ENCODE results near the gene NINJ2. TPM values are rescaled to one million over a fixed set of nuclear protein-coding genes. Genes with fewer than 3 reads are reported as not detected.

Gene NINJ2
- total and polyA plus RNA-seq, 3 experiments from 2014 or later: 3.3 to 47.1 (median 4.2) TPM

DNA sequence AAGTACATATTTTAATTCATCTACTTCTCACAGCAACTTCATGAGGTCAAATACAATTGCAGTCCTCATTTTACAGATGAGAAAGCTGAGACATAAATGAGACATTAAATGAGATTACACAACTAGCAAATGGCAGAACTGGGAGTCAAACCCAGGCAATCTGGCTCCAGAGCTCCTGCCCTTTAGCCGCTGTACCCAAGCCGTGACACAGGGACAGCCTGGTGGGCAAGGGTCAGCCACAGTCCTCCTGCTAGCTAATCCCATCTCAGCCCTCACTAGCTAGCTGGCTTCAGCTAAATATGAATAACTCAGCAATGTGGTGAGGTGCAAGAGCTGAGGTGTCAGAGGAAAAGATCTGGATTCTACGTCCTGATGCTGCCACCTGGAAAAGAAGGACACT, 54.8 kb downstream of the NINJ2 start:
- Histone ChIP-seq H3K4me1 (ENCODE audit: insufficient read depth, low read length) (peaks cover 16% of the 10 kb centered on the region), H3K9me3 (ENCODE audit: low read length) (no peaks in the 10 kb centered on the region), H3K27ac (ENCODE audit: low read depth, low read length) (no peak overlapping the region), H3K27me3 (ENCODE audit: insufficient read depth, low read length, poor library complexity, severe bottlenecking) (no peaks in the 10 kb centered on the region), H3K4me3 (ENCODE audit: low read length) (no peak overlapping the region), H3K36me3 (ENCODE audit: insufficient read depth, low read length) (no peaks in the 10 kb centered on the region)
- POLR2A ChIA-PET: no interaction called here
- H3K27ac Mint-ChIP-seq: no peak overlapping the region
- no peaks in the 10 kb centered on the region for H3K27me3 Mint-ChIP-seq
- H3K4me1 Mint-ChIP-seq: peaks cover 25 to 37% (median 25%) of the 10 kb centered on the region in 3 donors
- CTCF ChIA-PET: interaction anchor here (0.8 to 2.1 kb wide), 4 partner anchors 32 to 352 kb away, joined by 3 to 13 read pairs (median 4); partner anchors contain the start of gene WNK1
- DNase-seq: no peak
- H3K4me3 Mint-ChIP-seq: no peak overlapping the region
- H3K9me3 Mint-ChIP-seq: no peaks in the 10 kb centered on the region
- peaks cover 0 to 2% (median 0%) of the 10 kb centered on the region in 3 donors for H3K36me3 Mint-ChIP-seq

DNA sequence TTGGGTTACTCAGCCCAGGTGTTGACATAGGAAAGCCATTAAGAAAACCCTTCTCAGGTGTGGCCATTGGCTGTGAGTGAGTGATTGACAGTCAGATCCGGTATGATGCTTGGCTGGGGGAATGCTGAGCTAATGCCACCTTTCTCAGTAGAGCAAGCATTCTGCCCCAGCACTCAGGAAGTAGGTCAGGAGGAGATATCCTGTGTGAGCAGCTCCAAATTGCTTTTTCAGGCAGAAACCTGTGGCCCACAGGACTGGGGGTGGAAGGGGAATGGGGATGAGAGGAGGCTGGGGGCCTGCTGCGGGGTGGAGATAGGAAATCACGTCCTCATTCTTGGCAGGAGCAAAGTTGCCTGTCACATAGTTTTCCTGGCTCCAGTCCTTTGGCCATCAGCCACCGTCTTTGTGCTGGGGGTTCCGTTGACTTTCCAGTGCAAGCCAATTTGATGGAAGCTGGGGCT, 55.7 kb downstream of the NINJ2 start:
- H3K4me1 Mint-ChIP-seq: peaks cover 25 to 37% (median 25%) of the 10 kb centered on the region in 3 donors
- H3K27ac Mint-ChIP-seq: peak overlapping the region in 2 of 8 donors; percentile 27 to 59
- Histone ChIP-seq H3K27ac (ENCODE audit: low read depth, low read length) (no peak overlapping the region), H3K4me3 (ENCODE audit: low read length) (no peak overlapping the region), H3K27me3 (ENCODE audit: insufficient read depth, low read length, poor library complexity, severe bottlenecking) (no peaks in the 10 kb centered on the region), H3K9me3 (ENCODE audit: low read length) (no peaks in the 10 kb centered on the region), H3K36me3 (ENCODE audit: insufficient read depth, low read length) (no peaks in the 10 kb centered on the region), H3K4me1 (ENCODE audit: insufficient read depth, low read length) (peaks cover 16% of the 10 kb centered on the region)
- H3K36me3 Mint-ChIP-seq: peaks cover 0 to 2% (median 0%) of the 10 kb centered on the region in 3 donors
- POLR2A ChIA-PET: no interaction called here
- no peak overlapping the region for H3K4me3 Mint-ChIP-seq
- no peak for DNase-seq
- H3K9me3 Mint-ChIP-seq: no peaks in the 10 kb centered on the region
- CTCF ChIA-PET: interaction anchor here (1.7 to 2.1 kb wide), 2 partner anchors 32 to 144 kb away, joined by 6 to 13 read pairs; partner anchors contain the start of gene WNK1
- H3K27me3 Mint-ChIP-seq: no peaks in the 10 kb centered on the region

DNA sequence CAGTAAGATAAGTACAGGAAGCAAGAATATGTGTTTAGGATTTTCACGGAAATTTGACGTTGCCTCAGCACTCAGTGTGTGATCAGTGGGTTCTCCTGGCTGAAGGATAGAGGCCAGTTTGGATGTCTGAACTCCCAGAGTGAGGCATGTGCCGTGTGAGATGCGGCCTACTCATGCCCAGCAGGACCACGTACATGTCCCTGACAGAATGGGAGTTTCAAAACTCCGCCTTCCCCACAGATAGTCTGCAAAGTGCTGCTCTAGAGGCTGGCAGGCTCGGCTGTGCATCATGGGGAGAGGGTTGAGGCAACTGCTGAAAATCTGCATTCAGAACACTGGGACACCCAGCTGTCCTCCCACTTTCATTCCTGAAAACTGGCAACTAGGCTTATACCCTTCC, 58.3 kb downstream of the NINJ2 start:
- no peak overlapping the region for H3K4me3 Mint-ChIP-seq
- H3K4me1 Mint-ChIP-seq: peaks cover 14 to 20% (median 15%) of the 10 kb centered on the region in 3 donors
- POLR2A ChIA-PET: no interaction called here
- H3K27me3 Mint-ChIP-seq: no peaks in the 10 kb centered on the region
- H3K9me3 Mint-ChIP-seq: no peaks in the 10 kb centered on the region
- H3K9me3 ChIP-seq (ENCODE audit: low read length): no peaks in the 10 kb centered on the region
- peaks cover 10% of the 10 kb centered on the region for H3K4me1 ChIP-seq (ENCODE audit: insufficient read depth, low read length)
- no peak overlapping the region for H3K27ac Mint-ChIP-seq
- H3K27me3 ChIP-seq (ENCODE audit: insufficient read depth, low read length, poor library complexity, severe bottlenecking): no peaks in the 10 kb centered on the region
- DNase-seq: no peak
- no peaks in the 10 kb centered on the region for H3K36me3 ChIP-seq (ENCODE audit: insufficient read depth, low read length)
- CTCF ChIA-PET: interaction anchor here (0.8 to 1.5 kb wide), 3 partner anchors 35 to 209 kb away, joined by 3 to 5 read pairs (median 3); no protein-coding TSS in a partner anchor
- H3K27ac ChIP-seq (ENCODE audit: low read depth, low read length): no peak overlapping the region
- H3K4me3 ChIP-seq (ENCODE audit: low read length): no peak overlapping the region
- H3K36me3 Mint-ChIP-seq: peaks cover 0 to 2% (median 0%) of the 10 kb centered on the region in 3 donors

DNA sequence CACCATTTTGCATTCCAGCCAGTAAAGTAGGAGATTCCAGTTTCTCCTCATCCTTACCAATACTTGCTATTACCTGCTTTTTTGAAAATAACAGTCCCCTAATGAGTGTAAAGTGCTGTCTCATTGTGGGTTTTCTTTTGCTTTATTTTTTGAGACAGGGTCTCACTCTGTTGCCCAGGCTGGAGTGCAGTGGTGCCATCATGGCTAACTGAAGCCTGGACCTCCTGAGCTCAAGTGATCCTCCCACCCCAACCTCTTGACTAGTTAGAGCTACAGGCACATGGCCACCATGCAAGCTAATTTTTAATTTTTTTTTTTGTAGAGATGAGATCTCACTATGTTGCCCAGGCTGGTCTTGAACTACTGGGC, 60.6 kb downstream of the NINJ2 start:
- H3K36me3 ChIP-seq (ENCODE audit: insufficient read depth, low read length): no peaks in the 10 kb centered on the region
- ChIA-PET POLR2A (no interaction called here), CTCF (interaction anchor here (1.1 to 1.6 kb wide), 2 partner anchors 27 to 148 kb away, joined by 3 to 4 read pairs; no protein-coding TSS in a partner anchor)
- H3K27me3 Mint-ChIP-seq: no peaks in the 10 kb centered on the region
- H3K27me3 ChIP-seq (ENCODE audit: insufficient read depth, low read length, poor library complexity, severe bottlenecking): no peaks in the 10 kb centered on the region
- H3K27ac Mint-ChIP-seq: peak overlapping the region in 1 of 8 donors; percentile 16
- H3K9me3 ChIP-seq (ENCODE audit: low read length): no peaks in the 10 kb centered on the region
- H3K27ac ChIP-seq (ENCODE audit: low read depth, low read length): no peak overlapping the region
- no peak for DNase-seq
- peaks cover 6 to 13% (median 7%) of the 10 kb centered on the region in 3 donors for H3K4me1 Mint-ChIP-seq
- peaks cover 0 to 2% (median 0%) of the 10 kb centered on the region in 3 donors for H3K36me3 Mint-ChIP-seq
- peaks cover 6% of the 10 kb centered on the region for H3K4me1 ChIP-seq (ENCODE audit: insufficient read depth, low read length)
- H3K9me3 Mint-ChIP-seq: no peaks in the 10 kb centered on the region
- H3K4me3 ChIP-seq (ENCODE audit: low read length): no peak overlapping the region
- H3K4me3 Mint-ChIP-seq: no peak overlapping the region

DNA sequence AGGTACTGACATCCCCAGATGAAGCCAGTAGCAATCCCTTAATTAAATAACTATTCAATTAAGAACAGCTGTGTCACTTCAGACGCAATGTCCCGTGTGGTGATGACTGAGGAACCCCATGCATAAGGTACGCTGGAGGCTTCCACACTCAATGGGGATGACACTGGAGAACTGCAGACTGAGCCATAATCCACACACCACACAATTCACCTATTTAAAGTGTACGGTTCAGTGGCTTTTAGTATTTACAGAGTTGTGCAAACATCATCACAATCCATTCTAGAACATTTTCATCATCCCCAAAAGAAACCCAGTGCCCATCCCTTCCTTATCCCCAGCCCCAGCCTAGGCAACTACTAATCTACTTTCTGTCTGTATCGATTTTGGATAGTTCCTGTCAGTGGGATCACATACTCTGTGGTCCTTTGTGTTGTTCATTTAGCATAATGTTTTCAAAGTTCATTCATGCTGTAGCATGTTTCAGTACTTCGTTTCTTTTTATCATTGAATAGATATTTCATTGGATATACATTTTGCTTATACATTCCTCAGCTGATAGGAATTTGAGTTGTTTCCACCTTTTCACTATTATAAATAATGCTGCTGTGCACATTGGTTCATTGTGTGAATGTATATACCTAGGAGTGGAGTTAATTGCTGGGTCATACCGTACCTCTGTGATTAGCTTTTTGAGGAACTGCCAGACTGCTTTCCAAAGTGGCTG, 61.1 kb downstream of the NINJ2 start:
- H3K4me3 ChIP-seq (ENCODE audit: low read length): no peak overlapping the region
- H3K27ac ChIP-seq (ENCODE audit: low read depth, low read length): no peak overlapping the region
- no peak for DNase-seq
- H3K36me3 ChIP-seq (ENCODE audit: insufficient read depth, low read length): no peaks in the 10 kb centered on the region
- Mint-ChIP-seq H3K36me3 (peaks cover 0 to 2% (median 0%) of the 10 kb centered on the region in 3 donors), H3K27ac (no peak overlapping the region), H3K9me3 (no peaks in the 10 kb centered on the region), H3K27me3 (no peaks in the 10 kb centered on the region), H3K4me3 (no peak overlapping the region), H3K4me1 (peaks cover under 1 to 7% (median 1%) of the 10 kb centered on the region in 3 donors)
- CTCF ChIA-PET: interaction anchor here (1.1 kb wide), 1 partner anchor 26 kb away, joined by 3 read pairs; no protein-coding TSS in a partner anchor
- H3K27me3 ChIP-seq (ENCODE audit: insufficient read depth, low read length, poor library complexity, severe bottlenecking): no peaks in the 10 kb centered on the region
- POLR2A ChIA-PET: no interaction called here
- peaks cover under 1% of the 10 kb centered on the region for H3K4me1 ChIP-seq (ENCODE audit: insufficient read depth, low read length)
- no peaks in the 10 kb centered on the region for H3K9me3 ChIP-seq (ENCODE audit: low read length)

DNA sequence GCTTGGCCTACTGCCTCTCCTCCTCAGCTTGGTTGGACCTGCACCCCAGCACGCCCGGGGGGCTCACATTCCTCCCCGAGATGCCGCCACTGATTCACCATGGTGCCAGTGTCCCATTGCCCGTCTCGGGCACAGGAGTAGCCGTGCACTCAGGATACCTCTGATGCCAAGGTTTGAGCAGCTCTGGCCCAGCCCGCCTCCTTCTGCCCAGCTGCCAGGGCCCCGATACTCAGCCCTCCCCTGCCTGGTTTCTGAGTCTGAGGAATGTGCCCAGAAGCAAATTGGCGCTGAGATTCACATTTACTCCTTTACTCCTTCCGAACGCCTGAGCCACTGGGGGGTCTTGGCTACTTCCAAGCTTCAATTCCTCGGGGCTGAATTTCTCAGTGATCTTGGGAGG, 63.5 kb downstream of the NINJ2 start:
- ChIA-PET CTCF (interaction anchor here (0.7 kb wide), 1 partner anchor 151 kb away, joined by 4 read pairs; no protein-coding TSS in a partner anchor), POLR2A (no interaction called here)
- Mint-ChIP-seq H3K4me1 (no peaks in the 10 kb centered on the region), H3K9me3 (no peaks in the 10 kb centered on the region), H3K36me3 (peaks cover 0 to 6% (median 0%) of the 10 kb centered on the region in 3 donors), H3K27ac (no peak overlapping the region), H3K4me3 (no peak overlapping the region), H3K27me3 (no peaks in the 10 kb centered on the region)
- Histone ChIP-seq H3K27me3 (ENCODE audit: insufficient read depth, low read length, poor library complexity, severe bottlenecking) (no peaks in the 10 kb centered on the region), H3K36me3 (ENCODE audit: insufficient read depth, low read length) (no peaks in the 10 kb centered on the region), H3K27ac (ENCODE audit: low read depth, low read length) (no peak overlapping the region), H3K4me1 (ENCODE audit: insufficient read depth, low read length) (no peaks in the 10 kb centered on the region), H3K9me3 (ENCODE audit: low read length) (no peaks in the 10 kb centered on the region), H3K4me3 (ENCODE audit: low read length) (no peak overlapping the region)
- no peak for DNase-seq

DNA sequence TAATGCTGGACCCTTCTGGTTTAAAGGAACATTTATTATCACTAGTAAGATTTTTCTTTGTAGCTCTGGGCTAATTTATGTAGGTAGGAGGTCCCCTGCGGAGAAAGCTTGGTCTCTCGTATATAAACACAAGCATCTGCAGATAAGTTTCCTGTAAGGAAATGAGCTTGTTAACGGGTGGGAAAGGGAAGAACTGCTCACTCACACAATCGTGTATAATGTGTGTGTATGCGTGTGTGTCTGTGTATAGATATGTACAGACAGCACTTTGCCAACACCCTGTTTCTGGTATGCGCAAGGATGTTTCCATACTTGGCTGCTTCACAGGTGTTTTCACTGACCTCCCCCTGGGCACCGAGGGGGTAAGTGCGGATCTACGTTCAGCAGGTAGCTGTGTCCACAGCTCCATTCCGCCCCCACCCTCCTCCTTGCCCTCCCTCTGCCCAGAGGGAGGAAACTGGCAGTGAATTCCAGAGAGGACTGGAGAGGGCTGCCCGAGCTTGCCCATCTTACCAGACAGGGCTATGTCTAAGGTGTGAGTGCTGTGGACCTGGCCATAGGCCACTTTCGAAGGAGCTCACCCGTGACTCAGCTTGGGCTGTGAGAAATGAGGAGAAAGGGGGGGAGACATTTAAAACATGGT, 65.2 kb downstream of the NINJ2 start:
- Histone ChIP-seq H3K27me3 (ENCODE audit: insufficient read depth, low read length, poor library complexity, severe bottlenecking) (no peaks in the 10 kb centered on the region), H3K9me3 (ENCODE audit: low read length) (no peaks in the 10 kb centered on the region), H3K4me1 (ENCODE audit: insufficient read depth, low read length) (no peaks in the 10 kb centered on the region), H3K36me3 (ENCODE audit: insufficient read depth, low read length) (no peaks in the 10 kb centered on the region), H3K27ac (ENCODE audit: low read depth, low read length) (no peak overlapping the region), H3K4me3 (ENCODE audit: low read length) (no peak overlapping the region)
- Mint-ChIP-seq H3K4me1 (peaks cover 0 to 6% (median 0%) of the 10 kb centered on the region in 3 donors), H3K36me3 (peaks cover 0 to 3% (median 0%) of the 10 kb centered on the region in 3 donors), H3K9me3 (no peaks in the 10 kb centered on the region), H3K4me3 (no peak overlapping the region), H3K27me3 (no peaks in the 10 kb centered on the region), H3K27ac (peak overlapping the region in 1 of 8 donors; percentile 82)
- POLR2A ChIA-PET: no interaction called here
- CTCF ChIA-PET: interaction anchor here (1.0 to 2.0 kb wide), 2 partner anchors 22 kb away, joined by 3 to 6 read pairs; no protein-coding TSS in a partner anchor
- no peak for DNase-seq
